ENCODE data around the gene GRIN3A. TPM values are rescaled to one million over a fixed set of nuclear protein-coding genes. Genes with fewer than 3 reads are reported as not detected.

The GRIN3A gene
- total and polyA plus RNA-seq, 9 of the 15 experiments (the other 6 are each of a cell fraction or from before 2014, with no cell fraction given), result 0.01 to 0.03 TPM; not detected in 7

- in situ Hi-C loops (cut with MboI), result loop anchor here (25.0 kb wide), 1 partner anchor 828 kb away; no protein-coding TSS in a partner anchor
- POLR2A ChIA-PET, result no interaction called here
- Histone ChIP-seq H3K9me1 (ENCODE audit: control insufficient read depth, insufficient read depth, low read length) (no peaks in the 10 kb centered on the region), H4K20me1 (replicated peaks; ENCODE audit: control insufficient read depth, insufficient read depth, low read length) (no peaks in the 10 kb centered on the region), H3K79me2 (ENCODE audit: control insufficient read depth, insufficient read depth, low read length) (no peaks in the 10 kb centered on the region), H3K9me3 (replicated peaks; ENCODE audit: control insufficient read depth, insufficient read depth, low read depth, low read length) (no peaks in the 10 kb centered on the region), H3K36me3 (ENCODE audit: control insufficient read depth, insufficient read depth, low read length) (peaks cover 58% of the 10 kb centered on the region; the same call in 2 of the 3 replicates), H3K4me3 (no peak overlapping the region), H3K27ac (ENCODE audit: extremely low read depth, low read depth, low read length) (no peak overlapping the region), H3K27me3 (ENCODE audit: control insufficient read depth in 2 of 2, insufficient read depth in 2 of 2, low read length in 2 of 2) (no peaks in the 10 kb centered on the region), H3K4me1 (replicated peaks in 1 of 2; ENCODE audit: control insufficient read depth in 2 of 2, insufficient read depth in 2 of 2, low read length in 2 of 2) (no peaks in the 10 kb centered on the region), H2AFZ (ENCODE audit: low read depth, low read length) (no peak overlapping the region), H3K9ac (ENCODE audit: insufficient read depth in 1 of 2, low read depth in 2 of 2, low read length in 2 of 2) (no peak overlapping the region), H3K4me2 (ENCODE audit: insufficient read depth, low read length) (no peak overlapping the region)
- FAIRE-seq (no peak), ATAC-seq (no peak), DNase-seq (ENCODE audit: extremely low read depth in 1 of 4, low spot score in 3 of 4) (no peak)
- intact Hi-C loops (cut with micrococcal nuclease), result no loop called here
- BruUV-seq (replicated peaks), result no TSS peak
- 86% methylated on average over 8 of the region's 8 CpGs for WGBS (ENCODE audit: insufficient coverage, low coverage, missing lambda C conversion rate)
- TF ChIP-seq MAFK (IDR thresholded peaks at IDR 0.05; ENCODE audit: low read length) (peak; percentile 23; the same call in 1 of the 2 replicates), HBP1 (CRISPR knock-in tag; IDR thresholded peaks at IDR 0.05) (no peak), MAFF (IDR thresholded peaks at IDR 0.05; ENCODE audit: low read length) (peak; percentile 50; the same call in 1 of the 2 replicates), ZNF511 (CRISPR knock-in tag; IDR thresholded peaks at IDR 0.05) (no peak), C11orf30 (IDR thresholded peaks at IDR 0.05; ENCODE audit: low read depth) (peak; percentile 47; the same call in 1 of the 2 replicates)
- CTCF ChIA-PET (ENCODE audit: low intra/inter-chr PET ratio), result no interaction called here
Observed at GRCh38 chr9:101540069-101540468, 198.4 kb downstream of the GRIN3A start.
